Measurements from ENCODE around the gene RUNDC3A.

The RUNDC3A gene

DNA sequence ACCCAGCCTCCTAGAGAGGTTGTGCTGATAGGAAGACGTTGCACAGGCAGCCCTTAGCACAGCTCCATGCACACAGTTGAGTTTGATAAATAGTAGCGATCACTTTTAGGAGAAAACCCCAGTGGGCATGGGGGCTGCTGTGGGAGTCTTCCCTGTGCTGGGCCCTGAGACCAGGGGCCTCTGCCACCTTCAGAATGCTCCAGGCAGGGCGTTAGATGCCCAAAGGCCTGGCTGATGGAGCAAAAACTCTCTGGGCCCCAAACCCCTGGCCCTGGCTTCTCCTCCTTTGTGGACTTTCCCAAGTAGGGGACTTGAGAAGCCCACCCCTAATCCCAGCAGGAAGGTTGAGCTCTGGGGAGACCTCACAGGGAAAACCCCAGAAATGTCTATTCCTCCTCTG is 26.1 kb upstream of the RUNDC3A start:
- in situ Hi-C loops (cut with HindIII; ENCODE audit: low sequenced_read_pairs), result no loop called here
- TF ChIP-seq, protein P1, sequence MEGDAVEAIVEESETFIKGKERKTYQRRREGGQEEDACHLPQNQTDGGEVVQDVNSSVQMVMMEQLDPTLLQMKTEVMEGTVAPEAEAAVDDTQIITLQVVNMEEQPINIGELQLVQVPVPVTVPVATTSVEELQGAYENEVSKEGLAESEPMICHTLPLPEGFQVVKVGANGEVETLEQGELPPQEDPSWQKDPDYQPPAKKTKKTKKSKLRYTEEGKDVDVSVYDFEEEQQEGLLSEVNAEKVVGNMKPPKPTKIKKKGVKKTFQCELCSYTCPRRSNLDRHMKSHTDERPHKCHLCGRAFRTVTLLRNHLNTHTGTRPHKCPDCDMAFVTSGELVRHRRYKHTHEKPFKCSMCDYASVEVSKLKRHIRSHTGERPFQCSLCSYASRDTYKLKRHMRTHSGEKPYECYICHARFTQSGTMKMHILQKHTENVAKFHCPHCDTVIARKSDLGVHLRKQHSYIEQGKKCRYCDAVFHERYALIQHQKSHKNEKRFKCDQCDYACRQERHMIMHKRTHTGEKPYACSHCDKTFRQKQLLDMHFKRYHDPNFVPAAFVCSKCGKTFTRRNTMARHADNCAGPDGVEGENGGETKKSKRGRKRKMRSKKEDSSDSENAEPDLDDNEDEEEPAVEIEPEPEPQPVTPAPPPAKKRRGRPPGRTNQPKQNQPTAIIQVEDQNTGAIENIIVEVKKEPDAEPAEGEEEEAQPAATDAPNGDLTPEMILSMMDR (IDR thresholded peaks at IDR 0.05; ENCODE audit: low read depth, low read length, missing control alignments), result no peak
- no peak overlapping the region for H3K4me3 ChIP-seq (ENCODE audit: low read depth, low read length)
- no peak for DNase-seq (ENCODE audit: low read depth)

DNA sequence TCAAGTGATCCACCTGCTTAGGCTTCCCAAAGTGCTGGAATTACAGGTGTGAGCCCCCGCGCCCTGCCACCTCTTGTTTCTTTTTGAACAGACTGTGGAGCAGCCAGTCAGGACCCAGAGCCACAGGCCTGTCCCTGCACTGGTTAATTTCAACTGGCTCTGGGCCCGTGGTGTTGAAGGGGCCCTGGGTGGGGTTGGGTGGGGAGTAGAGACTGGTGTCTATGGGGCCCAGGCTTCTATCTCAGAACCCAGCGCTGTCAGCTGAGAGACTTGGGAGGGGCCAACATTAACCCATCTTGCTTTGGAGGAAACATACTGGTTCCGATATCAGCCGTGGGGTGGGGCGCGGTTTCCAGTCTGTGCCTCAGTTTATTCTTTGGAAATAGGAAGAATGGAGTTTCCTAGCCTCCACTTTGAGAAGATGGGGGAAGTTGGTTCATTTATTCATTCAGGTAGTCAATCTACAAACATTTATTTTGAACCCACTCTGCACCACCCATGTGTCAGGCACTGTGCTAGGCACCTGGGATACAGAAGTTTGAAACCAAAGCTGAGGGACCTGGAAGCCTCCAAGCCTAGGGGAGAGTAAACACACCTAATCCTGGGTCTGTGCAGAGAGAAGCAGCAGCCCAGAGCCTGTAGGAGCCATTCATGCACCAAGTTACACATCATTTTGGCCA is 24.9 kb upstream of the RUNDC3A start:
- H3K4me3 ChIP-seq (ENCODE audit: low read depth, low read length), result no peak overlapping the region
- TF ChIP-seq, protein P1 (IDR thresholded peaks at IDR 0.05; ENCODE audit: low read depth, low read length, missing control alignments), result no peak
- DNase-seq (ENCODE audit: low read depth), result no peak
- in situ Hi-C loops (cut with HindIII; ENCODE audit: low sequenced_read_pairs), result no loop called here

DNA sequence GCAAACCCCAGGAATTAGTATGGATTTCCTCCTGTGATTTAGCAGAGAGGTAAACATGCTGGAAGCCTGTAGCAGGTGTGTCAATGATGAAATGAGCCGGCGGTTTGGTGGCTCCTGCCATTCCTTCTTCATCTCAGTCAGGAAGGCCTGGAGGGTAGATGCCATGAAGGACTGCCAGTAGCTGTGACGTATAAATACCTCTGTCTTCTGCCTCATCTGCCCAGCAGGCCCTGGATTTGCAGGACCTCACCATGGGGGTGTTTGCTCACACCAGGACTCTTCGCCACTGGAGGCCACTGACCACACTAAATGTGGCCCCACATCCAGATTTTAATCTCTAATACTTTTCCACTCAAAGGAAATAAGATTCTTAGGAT is 24.4 kb upstream of the RUNDC3A start:
- H3K4me3 ChIP-seq (ENCODE audit: low read depth, low read length), result no peak overlapping the region
- TF ChIP-seq, protein P1 (IDR thresholded peaks at IDR 0.05; ENCODE audit: low read depth, low read length, missing control alignments), result no peak
- no peak for DNase-seq (ENCODE audit: low read depth)
- in situ Hi-C loops (cut with HindIII; ENCODE audit: low sequenced_read_pairs), result no loop called here

DNA sequence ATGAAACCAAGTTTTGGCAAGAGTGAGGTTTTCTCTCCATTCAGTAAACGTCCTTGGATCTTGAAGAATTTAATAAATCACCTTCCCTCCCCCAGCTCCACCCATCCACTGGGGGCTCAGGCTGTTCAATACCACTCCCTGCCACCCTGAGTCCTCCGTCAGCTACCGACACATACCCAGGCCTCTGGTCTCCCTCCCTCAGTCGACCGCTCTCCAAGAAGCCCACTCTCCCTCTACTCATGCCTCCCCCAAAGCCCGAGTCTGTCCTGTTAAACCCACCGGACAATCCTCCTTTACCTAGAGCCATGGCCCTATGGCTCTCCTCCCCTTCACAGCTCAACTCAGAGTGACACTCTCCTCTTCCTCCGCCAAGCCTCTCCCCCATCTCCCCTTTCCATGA is 20.8 kb upstream of the RUNDC3A start:
- in situ Hi-C loops (cut with HindIII; ENCODE audit: low sequenced_read_pairs), result no loop called here
- TF ChIP-seq, protein P1 (IDR thresholded peaks at IDR 0.05; ENCODE audit: low read depth, low read length, missing control alignments), result no peak
- DNase-seq (ENCODE audit: low read depth), result no peak
- no peak overlapping the region for H3K4me3 ChIP-seq (ENCODE audit: low read depth, low read length)

DNA sequence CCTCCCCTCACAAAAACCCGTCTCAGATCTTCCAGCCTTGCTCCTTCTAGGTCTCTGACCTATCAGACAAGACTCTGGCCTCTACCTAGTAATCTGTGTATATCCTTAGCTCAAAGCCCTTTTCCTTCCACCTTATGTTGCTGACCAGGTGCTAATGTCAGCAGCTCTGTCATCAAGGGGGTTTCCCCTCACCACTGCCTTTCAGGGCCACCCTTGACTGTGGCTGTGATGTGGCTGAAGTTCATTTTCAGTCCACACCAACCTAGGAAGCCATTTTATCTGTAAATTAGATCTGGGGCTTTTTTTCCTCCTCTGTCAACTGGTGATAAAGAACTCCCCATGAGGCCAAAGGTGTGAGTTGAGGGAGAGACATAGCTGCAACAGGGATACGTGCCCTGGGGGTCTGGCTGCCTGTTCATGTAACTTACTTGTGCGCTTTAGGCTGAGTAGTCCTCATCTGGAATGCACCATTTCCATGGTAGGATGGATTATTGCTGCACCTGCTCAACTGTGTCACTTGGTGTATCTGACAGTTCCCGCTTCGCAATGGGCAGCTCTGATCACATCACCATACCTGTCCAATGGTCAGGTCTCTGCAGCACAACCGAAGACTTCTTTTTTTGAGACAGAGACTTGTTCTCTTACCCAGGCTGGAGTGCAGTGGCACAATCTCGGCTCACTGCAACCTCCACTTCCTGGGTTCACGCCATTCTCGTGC is 14.7 kb upstream of the RUNDC3A start:
- no peak overlapping the region for H3K4me3 ChIP-seq (ENCODE audit: low read depth, low read length)
- in situ Hi-C loops (cut with HindIII; ENCODE audit: low sequenced_read_pairs), result no loop called here
- no peak for DNase-seq (ENCODE audit: low read depth)
- TF ChIP-seq, protein P1 (IDR thresholded peaks at IDR 0.05; ENCODE audit: low read depth, low read length, missing control alignments), result no peak

DNA sequence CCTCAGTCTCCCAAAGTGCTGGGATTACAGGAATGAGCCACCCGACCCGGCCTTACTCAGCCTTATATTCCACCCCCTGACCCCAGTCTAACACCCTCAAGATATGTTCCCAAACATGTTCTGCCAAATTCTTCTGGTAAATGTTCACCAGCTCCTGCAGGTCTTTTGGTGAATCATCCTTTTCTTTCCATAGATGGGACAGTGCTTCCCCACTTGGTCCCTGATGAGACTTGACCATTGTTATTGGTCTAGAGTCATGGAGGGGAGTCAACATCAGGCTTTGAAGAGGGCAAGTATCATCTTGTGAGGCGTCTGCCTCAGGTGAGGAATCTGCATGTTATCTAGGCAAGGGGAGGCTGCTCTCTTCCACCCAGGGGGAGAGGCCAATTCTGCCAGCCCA is 10.4 kb upstream of the RUNDC3A start:
- no peak overlapping the region for H3K4me3 ChIP-seq (ENCODE audit: low read depth, low read length)
- no peak for DNase-seq (ENCODE audit: low read depth)
- in situ Hi-C loops (cut with HindIII; ENCODE audit: low sequenced_read_pairs), result no loop called here
- TF ChIP-seq, protein P1 (IDR thresholded peaks at IDR 0.05; ENCODE audit: low read depth, low read length, missing control alignments), result no peak

Measured in astrocyte of the cerebellum (primary cell).